ENCODE data around the gene NDST3.

Gene NDST3

DNA sequence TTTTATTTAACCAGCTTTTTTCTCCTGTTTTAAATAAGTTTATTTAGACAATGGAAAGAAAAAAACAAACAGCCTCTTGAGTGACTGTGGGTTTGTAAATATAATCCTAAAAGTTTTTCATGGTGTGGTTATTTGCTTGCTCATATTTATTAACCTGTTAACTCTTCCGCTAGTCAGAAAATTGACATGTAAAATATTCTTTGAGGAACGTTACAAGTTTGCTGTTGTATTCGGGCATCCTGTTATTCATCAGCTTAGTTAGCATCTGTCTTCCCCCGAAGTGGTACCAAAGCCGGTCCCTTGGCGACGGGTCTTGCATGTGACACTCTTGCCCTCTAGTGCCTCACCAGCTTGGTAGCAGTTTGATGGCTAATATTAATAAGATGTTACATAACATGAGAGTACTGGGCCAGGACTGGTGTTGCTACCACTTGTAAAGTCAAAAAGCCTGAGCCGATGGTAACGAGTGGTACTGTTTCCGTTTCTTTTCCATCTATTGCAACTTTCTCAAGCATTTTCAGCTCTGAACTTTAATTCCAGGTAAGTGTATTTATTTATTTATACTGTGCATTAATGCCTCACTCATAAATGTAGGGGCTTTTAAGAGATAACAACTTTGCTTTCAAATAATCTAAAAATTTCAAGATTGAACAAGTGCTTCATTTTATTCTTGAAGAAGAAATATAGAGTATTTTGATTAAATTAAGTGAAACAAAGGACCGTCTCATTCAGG, at the start of gene NDST3:
NDST3 (plus strand) TSS at position 434 of the 733 bp plus-strand sequence. CDS start 19,425 bp downstream, outside the sequence.
- peak within 1 kb of the TSS; percentile 66 to 90 (median 78) for H3K4me2 ChIP-seq
- peaks cover 0 to 6% (median 0%) of the 10 kb centered on the region in 10 experiments; a peak in 3 of 20 replicates for H3K4me1 ChIP-seq
- peak within 1 kb of the TSS; percentile 46 to 71 (median 56) for H3K4me3 ChIP-seq
- peak within 1 kb of the TSS in 7 of 11 experiments; percentile 11 to 46 (median 24); a peak in 5 of 22 replicates for H3K9ac ChIP-seq
- no peak within 1 kb of the TSS for H3K27ac ChIP-seq
- no peaks in the 10 kb centered on the region for H3K36me3 ChIP-seq
- TF ChIP-seq Cebpa-rat (IDR thresholded peaks at IDR 0.05): no peak
- H3K27me3 ChIP-seq: peaks cover 21 to 33% (median 30%) of the 10 kb centered on the region in 11 experiments
- H4K20me1 ChIP-seq: no peaks in the 10 kb centered on the region
- H3K9me3 ChIP-seq (replicated peaks in 1 of 11): peaks cover 0 to 12% (median 8%) of the 10 kb centered on the region in 11 experiments; a peak in 13 of 22 replicates

DNA sequence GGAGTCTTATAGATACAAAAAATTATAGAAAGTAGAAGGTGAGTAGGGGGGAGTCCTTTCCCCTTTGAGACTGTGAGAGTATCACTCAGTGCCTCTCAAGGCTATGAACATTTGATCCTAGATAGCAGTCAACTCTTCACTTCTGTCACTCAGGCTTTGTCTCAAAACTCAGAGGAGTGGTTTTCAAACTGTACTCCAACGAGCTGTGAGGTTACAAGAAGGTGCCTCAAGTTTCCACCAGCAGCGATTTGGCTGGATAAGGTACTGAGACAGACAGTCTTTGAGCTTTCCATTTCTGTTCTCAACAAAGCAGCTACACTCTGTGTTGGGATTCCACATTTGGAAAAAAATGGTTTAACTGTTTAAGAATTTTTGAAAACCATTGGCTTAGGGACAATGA, 48.0 kb upstream of the NDST3 start:
- H3K4me3 ChIP-seq: no peak overlapping the region
- H3K4me1 ChIP-seq: peaks cover 30 to 66% (median 55%) of the 10 kb centered on the region in 10 experiments
- H3K27me3 ChIP-seq: peaks cover 0 to 17% (median 0%) of the 10 kb centered on the region in 11 experiments; a peak in 3 of 22 replicates
- no peak overlapping the region for H3K9ac ChIP-seq
- no peak for TF ChIP-seq Cebpa-rat (IDR thresholded peaks at IDR 0.05)
- peaks cover 0 to 12% (median 3%) of the 10 kb centered on the region in 11 experiments; a peak in 11 of 22 replicates for H3K9me3 ChIP-seq (replicated peaks in 1 of 11)
- H3K4me2 ChIP-seq: peak overlapping the region in 7 of 11 experiments; percentile 67 to 82 (median 76); a peak in 13 of 22 replicates
- H3K36me3 ChIP-seq: no peaks in the 10 kb centered on the region
- H4K20me1 ChIP-seq: peaks cover 0 to 5% (median 0%) of the 10 kb centered on the region in 11 experiments; a peak in 1 of 22 replicates
- peak overlapping the region in 4 of 11 experiments; percentile 27 to 76 (median 52); a peak in 5 of 22 replicates for H3K27ac ChIP-seq

DNA sequence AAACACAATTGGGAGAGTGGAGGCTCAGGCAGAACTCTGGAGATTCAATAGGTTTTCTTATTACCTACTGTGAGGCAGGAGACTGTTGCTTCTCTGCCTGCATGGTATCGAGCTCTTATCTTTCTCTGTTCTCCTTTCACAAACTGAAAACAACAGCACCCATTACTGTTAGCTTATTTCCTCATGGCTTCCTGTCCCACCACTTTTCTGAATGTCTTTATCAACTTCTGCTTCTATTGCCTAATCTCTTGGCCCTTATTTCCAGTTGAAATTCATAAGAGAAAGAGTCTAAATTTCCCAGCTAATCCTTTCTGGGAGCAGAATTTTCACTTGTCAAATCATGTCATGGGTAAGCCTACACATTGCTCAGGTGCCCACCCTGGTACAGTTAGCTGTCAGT, 46.8 kb upstream of the NDST3 start:
- Histone ChIP-seq H3K4me3 (no peak overlapping the region), H3K4me2 (peak overlapping the region; percentile 21 to 82 (median 68)), H3K4me1 (peaks cover 30 to 66% (median 55%) of the 10 kb centered on the region in 10 experiments), H4K20me1 (peaks cover 0 to 5% (median 0%) of the 10 kb centered on the region in 11 experiments; a peak in 1 of 22 replicates), H3K36me3 (no peaks in the 10 kb centered on the region), H3K27me3 (peaks cover 0 to 6% (median 0%) of the 10 kb centered on the region in 11 experiments; a peak in 2 of 22 replicates), H3K9ac (peak overlapping the region in 3 of 11 experiments; percentile 17 to 30 (median 17); a peak in 4 of 22 replicates), H3K9me3 (replicated peaks in 1 of 11) (0 out of 22 replicates have a peak, but pooled peaks cover 0 to 4% (median 0%) of the 10 kb centered on the region in 11 experiments), H3K27ac (peak overlapping the region in 8 of 11 experiments; percentile 18 to 76 (median 60); a peak in 15 of 22 replicates)
- TF ChIP-seq Cebpa-rat (IDR thresholded peaks at IDR 0.05): peak in 6 of 11 experiments; percentile 8 to 89 (median 60); a peak in 8 of 22 replicates

DNA sequence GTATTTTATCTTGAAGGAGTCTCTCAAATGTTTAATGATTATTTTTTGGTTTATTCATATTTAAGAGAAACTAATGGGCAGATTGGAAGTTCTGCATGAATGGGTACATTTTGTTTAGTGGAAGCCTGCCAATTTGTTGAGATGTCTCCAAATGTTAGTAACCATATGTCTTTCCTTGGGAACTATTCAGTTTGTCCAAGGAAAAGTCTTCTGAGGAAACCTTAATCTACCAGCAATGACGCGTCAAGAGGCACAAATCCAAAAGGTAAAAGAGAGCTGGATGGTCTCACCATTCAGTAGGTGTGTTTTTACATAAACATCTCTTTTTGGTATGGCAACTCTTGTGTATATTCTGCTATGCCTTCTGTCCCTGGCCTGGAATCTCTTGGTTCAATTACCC, 37.4 kb upstream of the NDST3 start:
- no peak for TF ChIP-seq Cebpa-rat (IDR thresholded peaks at IDR 0.05)
- Histone ChIP-seq H3K9me3 (replicated peaks in 1 of 11) (no peaks in the 10 kb centered on the region), H3K9ac (no peak overlapping the region), H3K27ac (no peak overlapping the region), H3K4me1 (no peaks in the 10 kb centered on the region), H3K4me2 (no peak overlapping the region), H3K36me3 (no peaks in the 10 kb centered on the region), H3K27me3 (no peaks in the 10 kb centered on the region; a peak in 1 of 22 replicates), H3K4me3 (no peak overlapping the region), H4K20me1 (no peaks in the 10 kb centered on the region)

DNA sequence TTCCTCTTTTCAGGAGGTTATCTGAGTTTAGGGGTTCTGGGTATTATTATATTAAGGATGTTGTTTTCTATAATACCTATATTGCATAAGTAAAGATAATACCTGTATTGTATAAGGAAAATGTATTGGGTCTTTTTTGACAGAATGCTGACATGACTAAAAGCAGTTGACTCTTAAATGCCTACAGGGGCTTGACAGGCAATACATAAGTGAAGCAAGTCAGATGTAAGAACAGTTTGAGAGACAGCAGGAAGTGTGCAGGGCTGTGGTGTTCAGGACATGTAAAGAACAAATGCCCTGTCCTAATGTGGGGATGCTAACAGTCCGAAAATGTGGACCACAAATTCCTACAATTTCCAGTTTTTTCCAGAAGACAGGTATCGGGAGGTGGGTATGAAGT, 30.2 kb upstream of the NDST3 start:
- no peaks in the 10 kb centered on the region for H3K9me3 ChIP-seq (replicated peaks in 1 of 11)
- H3K27ac ChIP-seq: no peak overlapping the region
- H3K4me3 ChIP-seq: no peak overlapping the region
- no peak for TF ChIP-seq Cebpa-rat (IDR thresholded peaks at IDR 0.05)
- no peaks in the 10 kb centered on the region for H3K27me3 ChIP-seq
- H3K36me3 ChIP-seq: no peaks in the 10 kb centered on the region
- no peak overlapping the region for H3K9ac ChIP-seq
- H3K4me1 ChIP-seq: no peaks in the 10 kb centered on the region
- H3K4me2 ChIP-seq: no peak overlapping the region
- H4K20me1 ChIP-seq: no peaks in the 10 kb centered on the region

DNA sequence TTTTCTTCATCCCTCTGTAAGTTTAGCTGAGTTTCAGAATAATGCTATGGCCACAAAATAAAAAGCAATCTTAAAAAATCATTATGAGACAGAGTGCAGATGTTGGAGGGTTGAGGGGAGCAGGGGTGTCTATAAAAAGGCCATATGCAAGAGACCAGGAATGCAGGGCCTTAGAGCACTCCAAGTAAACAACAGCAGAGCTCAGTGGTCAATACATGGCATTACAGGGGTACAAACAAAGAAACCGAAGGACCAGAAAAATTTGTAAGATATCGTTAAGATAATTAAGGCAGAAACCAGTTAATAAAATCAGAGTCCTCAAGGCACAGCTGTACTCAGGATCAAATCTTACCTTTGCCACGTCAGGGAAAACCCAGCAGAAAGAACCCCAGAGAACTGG, 28.4 kb upstream of the NDST3 start:
- Histone ChIP-seq H3K36me3 (no peaks in the 10 kb centered on the region), H3K27ac (no peak overlapping the region), H3K4me1 (no peaks in the 10 kb centered on the region), H3K9ac (no peak overlapping the region), H4K20me1 (no peaks in the 10 kb centered on the region), H3K27me3 (no peaks in the 10 kb centered on the region), H3K4me2 (no peak overlapping the region), H3K4me3 (no peak overlapping the region), H3K9me3 (replicated peaks in 1 of 11) (no peaks in the 10 kb centered on the region)
- TF ChIP-seq Cebpa-rat (IDR thresholded peaks at IDR 0.05): no peak

DNA sequence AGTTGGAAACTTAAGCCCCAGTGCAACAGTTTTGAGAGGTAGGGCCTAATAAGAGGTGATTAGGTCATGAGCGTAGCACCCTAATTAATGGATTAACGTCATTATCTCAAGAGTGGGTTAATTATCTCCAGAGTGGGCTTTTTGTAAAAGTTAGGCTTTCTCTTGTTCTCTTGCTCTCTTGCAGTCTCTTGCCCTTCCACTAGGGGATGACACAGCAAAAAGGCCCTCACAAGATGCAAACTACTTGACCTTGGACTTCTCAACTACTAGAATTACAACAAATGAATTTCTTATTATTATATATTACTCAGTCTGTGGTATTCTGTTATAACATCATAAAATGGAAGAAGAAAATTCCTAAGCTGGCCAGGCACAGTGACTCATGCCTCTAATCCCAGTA, 22.1 kb upstream of the NDST3 start:
- Histone ChIP-seq H3K4me1 (no peaks in the 10 kb centered on the region), H3K4me2 (no peak overlapping the region), H3K36me3 (no peaks in the 10 kb centered on the region), H3K9me3 (replicated peaks in 1 of 11) (no peaks in the 10 kb centered on the region), H3K9ac (no peak overlapping the region), H4K20me1 (no peaks in the 10 kb centered on the region), H3K27me3 (no peaks in the 10 kb centered on the region), H3K4me3 (no peak overlapping the region), H3K27ac (no peak overlapping the region)
- no peak for TF ChIP-seq Cebpa-rat (IDR thresholded peaks at IDR 0.05)

DNA sequence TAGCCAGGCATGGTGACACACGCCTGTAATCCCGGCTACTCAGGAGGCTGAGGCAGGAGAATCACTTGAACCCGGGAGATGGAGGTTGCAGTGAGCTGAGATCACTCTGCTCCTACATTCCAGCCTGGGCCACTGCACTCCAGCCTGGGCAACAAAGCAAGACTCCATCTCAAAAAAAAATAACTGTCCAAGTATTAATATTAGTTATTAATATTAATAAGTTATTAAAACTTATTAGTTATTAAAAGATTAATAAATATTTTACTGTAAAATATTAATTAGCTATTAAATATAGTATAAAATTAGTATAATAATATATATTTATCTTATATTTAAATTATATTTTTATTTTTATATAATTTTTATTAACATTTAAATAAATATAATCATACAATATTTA, 19.5 kb upstream of the NDST3 start:
- TF ChIP-seq Cebpa-rat (IDR thresholded peaks at IDR 0.05): no peak
- Histone ChIP-seq H3K36me3 (no peaks in the 10 kb centered on the region), H4K20me1 (no peaks in the 10 kb centered on the region), H3K4me2 (no peak overlapping the region), H3K4me3 (no peak overlapping the region), H3K27ac (no peak overlapping the region), H3K4me1 (peaks cover 0 to 4% (median 0%) of the 10 kb centered on the region in 10 experiments; a peak in 1 of 20 replicates), H3K9me3 (replicated peaks in 1 of 11) (no peaks in the 10 kb centered on the region), H3K9ac (no peak overlapping the region), H3K27me3 (no peaks in the 10 kb centered on the region)

DNA sequence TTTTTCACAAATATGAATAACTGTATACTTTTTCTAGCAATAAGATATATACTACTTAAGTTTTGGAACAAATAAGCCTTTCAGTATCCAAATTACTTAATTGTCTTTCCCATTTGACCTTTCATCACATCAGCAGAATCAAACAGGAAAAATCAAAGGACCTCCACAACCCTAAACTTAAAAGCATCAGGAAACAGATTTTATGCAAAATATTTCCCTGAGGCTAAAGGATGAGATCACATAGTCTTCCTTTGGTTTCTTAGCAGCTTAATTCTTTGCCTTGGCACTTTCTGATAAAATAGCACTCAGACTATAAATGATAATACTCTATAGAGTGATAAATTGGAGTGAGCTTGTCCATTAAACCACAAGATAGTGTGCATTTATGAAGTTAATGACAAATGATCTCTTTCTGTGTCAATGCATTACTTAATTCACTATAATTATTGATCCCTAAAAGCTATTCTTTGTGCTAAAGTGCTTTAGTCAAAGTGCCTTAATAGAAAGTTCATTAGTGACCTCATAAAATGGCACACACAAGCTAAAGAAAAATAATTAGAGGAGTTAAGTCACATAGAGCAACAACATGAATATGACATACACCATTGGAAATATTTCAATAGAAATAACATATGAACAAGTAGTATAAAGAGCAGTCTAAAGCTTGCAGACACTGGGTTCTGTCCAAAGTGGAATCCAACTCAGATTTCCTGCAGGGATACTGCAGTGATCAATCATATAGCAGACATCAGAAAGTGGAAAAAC, 15.7 kb upstream of the NDST3 start:
- no peaks in the 10 kb centered on the region for H3K36me3 ChIP-seq
- H3K9me3 ChIP-seq (replicated peaks in 1 of 11): no peaks in the 10 kb centered on the region
- TF ChIP-seq Cebpa-rat (IDR thresholded peaks at IDR 0.05): no peak
- H3K27ac ChIP-seq: no peak overlapping the region
- no peak overlapping the region for H3K4me2 ChIP-seq
- H3K27me3 ChIP-seq: no peaks in the 10 kb centered on the region
- H3K9ac ChIP-seq: no peak overlapping the region
- H3K4me3 ChIP-seq: no peak overlapping the region
- no peaks in the 10 kb centered on the region for H4K20me1 ChIP-seq
- H3K4me1 ChIP-seq: peaks cover 0 to 4% (median 0%) of the 10 kb centered on the region in 10 experiments; a peak in 1 of 20 replicates
